DOHH2 (cell line): ENCODE data around the gene GPC5.
"Not testable (repeated sequence)": the region's sequence is repeated elsewhere in the genome, so short reads cannot be mapped to it uniquely, and the experiment has no call there.

Source experiments
- EZH2phosphoT487 ChIP-seq: fragments of 200-600 bp; sonication (generic); IDR thresholded peaks from 2 replicates; pipeline ENCODE4 v1.6.1; 2017; ENCODE audit warnings: borderline replicate concordance, mild to moderate bottlenecking, antibody characterized with exemption, low read length, moderate library complexity, mixed read lengths
- TF ChIP-seq, protein P1 (sequence below): fragments of 200-600 bp; sonication (generic); IDR thresholded peaks from one replicate; pipeline ENCODE4 v1.5.1; 2014; ENCODE audit warnings: antibody characterized with exemption, mild to moderate bottlenecking, low read depth, low read length; ENCODE audit not compliant: poor library complexity, severe bottlenecking

DNA sequence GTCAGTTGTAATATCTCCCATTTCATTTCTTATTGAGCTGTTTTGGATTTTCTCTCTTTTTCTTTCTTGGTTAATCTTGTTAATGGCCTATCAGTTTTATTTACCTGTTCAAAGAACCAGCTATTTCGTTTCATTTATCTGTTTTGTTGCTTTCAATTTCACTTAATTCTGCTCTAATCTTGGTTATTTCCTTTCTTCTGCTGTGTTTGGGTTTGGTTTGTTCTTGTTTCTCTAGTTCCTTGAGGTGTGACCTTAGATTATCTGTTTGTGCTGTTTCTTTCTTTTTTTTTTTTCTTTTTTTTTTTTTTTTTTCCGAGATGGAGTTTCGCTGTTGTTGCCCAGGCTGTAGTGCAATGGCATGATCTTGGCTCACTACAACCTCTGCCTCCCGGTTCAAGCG is 896.1 kb downstream of the GPC5 start:
- TF ChIP-seq, protein P1, sequence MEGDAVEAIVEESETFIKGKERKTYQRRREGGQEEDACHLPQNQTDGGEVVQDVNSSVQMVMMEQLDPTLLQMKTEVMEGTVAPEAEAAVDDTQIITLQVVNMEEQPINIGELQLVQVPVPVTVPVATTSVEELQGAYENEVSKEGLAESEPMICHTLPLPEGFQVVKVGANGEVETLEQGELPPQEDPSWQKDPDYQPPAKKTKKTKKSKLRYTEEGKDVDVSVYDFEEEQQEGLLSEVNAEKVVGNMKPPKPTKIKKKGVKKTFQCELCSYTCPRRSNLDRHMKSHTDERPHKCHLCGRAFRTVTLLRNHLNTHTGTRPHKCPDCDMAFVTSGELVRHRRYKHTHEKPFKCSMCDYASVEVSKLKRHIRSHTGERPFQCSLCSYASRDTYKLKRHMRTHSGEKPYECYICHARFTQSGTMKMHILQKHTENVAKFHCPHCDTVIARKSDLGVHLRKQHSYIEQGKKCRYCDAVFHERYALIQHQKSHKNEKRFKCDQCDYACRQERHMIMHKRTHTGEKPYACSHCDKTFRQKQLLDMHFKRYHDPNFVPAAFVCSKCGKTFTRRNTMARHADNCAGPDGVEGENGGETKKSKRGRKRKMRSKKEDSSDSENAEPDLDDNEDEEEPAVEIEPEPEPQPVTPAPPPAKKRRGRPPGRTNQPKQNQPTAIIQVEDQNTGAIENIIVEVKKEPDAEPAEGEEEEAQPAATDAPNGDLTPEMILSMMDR: not testable (repeated sequence)
- TF ChIP-seq EZH2phosphoT487: not testable (repeated sequence)
